ENCODE results near the gene FAM107A. TPM values are rescaled to one million over a fixed set of nuclear protein-coding genes. Genes with fewer than 3 reads are reported as not detected.

Gene FAM107A
- total and polyA plus RNA-seq, 2 of the 4 experiments (the other 2 are of a cell fraction) = not detected

- Histone ChIP-seq H3K4me2 (ENCODE audit: low read depth, low read length) (peak overlapping the region; percentile 52; the same call in 1 of the 2 replicates), H3K36me3 (ENCODE audit: control insufficient read depth, insufficient read depth, low read length) (peaks cover 3% of the 10 kb centered on the region; the same call in 1 of the 2 replicates), H2AK5ac (ENCODE audit: low read depth, low read length) (no peak overlapping the region; the same call in 1 of the 2 replicates), H3K18ac (ENCODE audit: low read depth, low read length) (no peak overlapping the region), H3K27ac (ENCODE audit: insufficient read depth, low read length) (no peak overlapping the region), H2BK120ac (ENCODE audit: low read depth, low read length) (no peak overlapping the region), H4K5ac (ENCODE audit: low read depth, low read length) (peak overlapping the region; percentile 31; the same call in 1 of the 2 replicates), H2BK5ac (ENCODE audit: low read depth, low read length, poor library complexity, severe bottlenecking) (no peak overlapping the region), H3K9me1 (ENCODE audit: insufficient read depth, low read length) (no peaks in the 10 kb centered on the region; the same call in 1 of the 2 replicates), H2AK9ac (replicated peaks; ENCODE audit: low read depth, low read length, poor library complexity) (no peak overlapping the region), H4K20me1 (ENCODE audit: insufficient read depth, low read length) (no peaks in the 10 kb centered on the region), H3K4me1 (ENCODE audit: control insufficient read depth, insufficient read depth, low read length) (peaks cover 16% of the 10 kb centered on the region), H3K4ac (ENCODE audit: low read depth, low read length) (peak overlapping the region; percentile 4), H3K23ac (ENCODE audit: low read depth, low read length) (no peak overlapping the region), H3K9ac (ENCODE audit: low read depth, low read length) (peak overlapping the region; percentile 17; the same call in 1 of the 2 replicates), H3K4me3 (ENCODE audit: insufficient read depth, low read depth, low read length) (no peak overlapping the region), H4K91ac (ENCODE audit: insufficient read depth, low read depth, low read length) (no peak overlapping the region), H2AFZ (replicated peaks; ENCODE audit: low read length, poor library complexity) (peak overlapping the region; percentile 52), H2BK15ac (ENCODE audit: low read depth, low read length) (peak overlapping the region; percentile 36; the same call in 1 of the 3 replicates), H3K9me3 (ENCODE audit: control insufficient read depth, insufficient read depth, low read length) (no peaks in the 10 kb centered on the region), H3K56ac (ENCODE audit: extremely low read depth, insufficient read depth, low read length) (no peak overlapping the region; the same call in 1 of the 2 replicates), H3K14ac (replicated peaks; ENCODE audit: low read depth, low read length) (peak overlapping the region; percentile 52; the same call in 1 of the 2 replicates), H3K27me3 (ENCODE audit: control insufficient read depth, insufficient read depth, low read length) (no peaks in the 10 kb centered on the region), H3K79me1 (ENCODE audit: low read depth in 1 of 2, low read length in 2 of 2) (no peaks in the 10 kb centered on the region), H4K8ac (ENCODE audit: low read depth in 2 of 2, low read length in 2 of 2) (no peak overlapping the region), H2BK20ac (ENCODE audit: low read depth, low read length) (no peak overlapping the region)
- no CpG with 5 or more reads among the region's 2 CpGs for WGBS, 2 experiments (ENCODE audit: extremely low coverage in 2 of 2, insufficient read length in 1 of 2)
- no peak for DNase-seq
- no TSS peak for BruUV-seq (replicated peaks)
- CTCF ChIA-PET = no interaction called here
- ATAC-seq (ENCODE audit: low read depth) = no peak
- intact Hi-C loops (cut with micrococcal nuclease) (no loop called here), in situ Hi-C loops (cut with MboI; ENCODE audit: low sequenced_read_pairs) (no loop called here), dilution Hi-C loops (cut with HindIII; ENCODE audit: low sequenced_read_pairs, unreplicated experiment) (no loop called here)
- TF ChIP-seq RCOR1 (IDR thresholded peaks at IDR 0.05; ENCODE audit: insufficient replicate concordance, low read length) (no peak), BHLHE40 (IDR thresholded peaks at IDR 0.05; ENCODE audit: low read depth, low read length) (no peak), MXI1 (IDR thresholded peaks at IDR 0.05; ENCODE audit: borderline replicate concordance, low read depth, low read length) (no peak), CHD1 (IDR thresholded peaks at IDR 0.05; ENCODE audit: low read depth, low read length) (no peak), RFX5 (IDR thresholded peaks at IDR 0.05; ENCODE audit: low read depth, low read length) (no peak), NFE2L2 (IDR thresholded peaks at IDR 0.05; ENCODE audit: low read depth, low read length) (no peak), FOS (IDR thresholded peaks at IDR 0.05; ENCODE audit: low read depth, low read length) (no peak), POLR2A (IDR thresholded peaks at IDR 0.05; ENCODE audit: low read depth, low read length) (no peak)
- POLR2A ChIA-PET (ENCODE audit: unreplicated experiment) = no interaction called here
Measured at GRCh38 chr3:58535531-58536500, 41.4 kb downstream of the FAM107A start.

Data from IMR-90 (cell line).